ENCODE measurements around the gene POU4F3.

DNA sequence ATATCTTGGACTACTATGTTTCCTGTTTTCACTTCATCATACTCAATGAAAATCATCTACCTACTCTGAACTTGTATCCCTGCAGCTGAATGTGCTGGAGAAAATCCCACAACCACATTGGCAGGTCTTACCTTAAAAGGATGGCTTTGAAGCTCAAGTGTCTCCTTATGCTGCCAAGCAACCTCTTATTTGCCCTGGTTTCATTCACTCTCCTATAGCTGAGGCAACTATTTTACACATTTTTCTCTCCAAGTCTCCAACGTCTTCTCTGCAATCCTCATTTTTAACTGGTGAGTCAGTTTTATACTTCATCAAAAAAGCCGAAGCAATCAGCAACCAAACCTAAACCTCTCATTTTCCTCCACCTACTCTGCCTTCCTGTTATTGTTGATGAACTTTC, 49.7 kb downstream of the POU4F3 start:
- TF ChIP-seq, protein P1, sequence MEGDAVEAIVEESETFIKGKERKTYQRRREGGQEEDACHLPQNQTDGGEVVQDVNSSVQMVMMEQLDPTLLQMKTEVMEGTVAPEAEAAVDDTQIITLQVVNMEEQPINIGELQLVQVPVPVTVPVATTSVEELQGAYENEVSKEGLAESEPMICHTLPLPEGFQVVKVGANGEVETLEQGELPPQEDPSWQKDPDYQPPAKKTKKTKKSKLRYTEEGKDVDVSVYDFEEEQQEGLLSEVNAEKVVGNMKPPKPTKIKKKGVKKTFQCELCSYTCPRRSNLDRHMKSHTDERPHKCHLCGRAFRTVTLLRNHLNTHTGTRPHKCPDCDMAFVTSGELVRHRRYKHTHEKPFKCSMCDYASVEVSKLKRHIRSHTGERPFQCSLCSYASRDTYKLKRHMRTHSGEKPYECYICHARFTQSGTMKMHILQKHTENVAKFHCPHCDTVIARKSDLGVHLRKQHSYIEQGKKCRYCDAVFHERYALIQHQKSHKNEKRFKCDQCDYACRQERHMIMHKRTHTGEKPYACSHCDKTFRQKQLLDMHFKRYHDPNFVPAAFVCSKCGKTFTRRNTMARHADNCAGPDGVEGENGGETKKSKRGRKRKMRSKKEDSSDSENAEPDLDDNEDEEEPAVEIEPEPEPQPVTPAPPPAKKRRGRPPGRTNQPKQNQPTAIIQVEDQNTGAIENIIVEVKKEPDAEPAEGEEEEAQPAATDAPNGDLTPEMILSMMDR (IDR thresholded peaks at IDR 0.05) = no peak
- TF ChIP-seq POLR2A (IDR thresholded peaks at IDR 0.05) (no peak), EP300 (IDR thresholded peaks at IDR 0.05) (no peak), POLR2AphosphoS5 (IDR thresholded peaks at IDR 0.05) (no peak)

Measured in stomach (tissue), 4 donors.